C4-2B (cell line): ENCODE measurements around the gene KAZN.

ENCODE experiments used
- CTCF ChIP-seq: fragments of 450-650 bp; conservative IDR thresholded peaks from 2 replicates; pipeline ENCODE4 v1.5.1; 2017; ENCODE audit warnings: mild to moderate bottlenecking
- ZFX ChIP-seq: fragments of 450-650 bp; IDR thresholded peaks from 2 replicates; pipeline ENCODE4 v1.6.1; 2017

GRCh38 chr1:14576155-14576554 is 22.3 kb upstream of the KAZN start:
- TF ChIP-seq CTCF (no peak), ZFX (no peak)
